AG04450 (cell line): ENCODE measurements around the gene FRMD3. TPM values are rescaled to one million over a fixed set of nuclear protein-coding genes. Genes with fewer than 3 reads are reported as not detected.

ENCODE experiments used
- CTCF ChIA-PET: fragments of 300-600, 350-600 bp; formaldehyde crosslinking; extraction: SDS; loops from one replicate; lab custom pipeline; 2022; ENCODE audit warnings: antibody characterized with exemption, inconsistent platforms; lab: Charles Lee
- POLR2A ChIA-PET: fragments of 350-600 bp; formaldehyde crosslinking; extraction: SDS; loops from one replicate; lab custom pipeline; 2021; ENCODE audit warnings: antibody characterized with exemption, inconsistent platforms; lab: Yijun Ruan, JAX
- DNase-seq: peaks from one replicate; pipeline ENCODE4 v3.0.0-alpha.2; 2011; ENCODE audit warnings: low read depth, low spot score
- H3K27ac ChIP-seq: one replicate; pipeline ENCODE4 v1.5.1; 2012; ENCODE audit warnings: low read depth, low read length, control low read depth
- H3K27me3 ChIP-seq: one replicate; pipeline ENCODE4 v1.6.0; 2012; ENCODE audit warnings: low read length; ENCODE audit not compliant: control insufficient read depth, insufficient read depth
- H3K4me3 ChIP-seq: 2 replicates; pipeline ENCODE4 v1.5.1; 2011; ENCODE audit warnings: mild to moderate bottlenecking, low read depth, low read length, control low read depth
- H3K9me3 ChIP-seq: 2 replicates; pipeline ENCODE4 v1.5.1; 2012; ENCODE audit warnings: low read length; ENCODE audit not compliant: control insufficient read depth, insufficient read depth
- CTCF ChIP-seq: IDR thresholded peaks from 2 replicates; pipeline ENCODE4 v1.5.1; 2011; ENCODE audit warnings: low read depth, low read length, control low read depth, inconsistent platforms
- polyA plus RNA-seq: library from polyadenylated mRNA; depleted of rRNA; stranded (reverse); fragments of >200 nt; gene quantifications from 2 replicates; pipeline ENCODE4 v1.2.3, GENCODE V29; 2011

FRMD3 gene
- polyA plus RNA-seq, 1 experiment, result 0.10 TPM

DNA sequence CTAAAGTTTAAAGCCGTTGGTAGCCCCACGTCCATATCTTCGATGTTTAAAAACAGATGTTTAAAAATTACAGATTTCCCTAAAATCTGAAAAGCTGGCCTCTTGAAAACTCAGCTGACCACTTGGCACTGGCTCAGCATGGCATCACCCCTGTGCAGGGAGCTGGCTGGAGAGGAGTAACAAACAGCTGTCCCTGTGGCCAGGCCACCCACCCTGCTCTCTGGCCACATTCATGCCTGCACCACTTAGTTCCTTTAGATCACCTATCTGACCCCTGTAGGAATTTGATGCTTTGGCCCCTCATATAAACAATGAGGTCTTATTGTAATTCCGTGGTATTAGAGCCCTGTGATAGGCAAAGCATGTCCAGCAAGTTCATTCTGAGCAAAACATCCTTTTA lies 107.5 kb downstream of the FRMD3 start:
- Histone ChIP-seq H3K27ac (no peak overlapping the region), H3K4me3 (no peak overlapping the region), H3K9me3 (no peaks in the 10 kb centered on the region), H3K27me3 (no peaks in the 10 kb centered on the region)
- ChIA-PET POLR2A (no interaction called here), CTCF (no interaction called here)
- TF ChIP-seq CTCF, result no peak
- no peak for DNase-seq

- Histone ChIP-seq H3K27ac (no peak overlapping the region), H3K27me3 (no peaks in the 10 kb centered on the region), H3K4me3 (no peak overlapping the region), H3K9me3 (no peaks in the 10 kb centered on the region)
- no peak for DNase-seq
- POLR2A ChIA-PET, result no interaction called here
- CTCF ChIA-PET, result no interaction called here
- no peak for TF ChIP-seq CTCF
Measured at GRCh38 chr9:83429229-83429628, 109.0 kb downstream of the FRMD3 start.

DNA sequence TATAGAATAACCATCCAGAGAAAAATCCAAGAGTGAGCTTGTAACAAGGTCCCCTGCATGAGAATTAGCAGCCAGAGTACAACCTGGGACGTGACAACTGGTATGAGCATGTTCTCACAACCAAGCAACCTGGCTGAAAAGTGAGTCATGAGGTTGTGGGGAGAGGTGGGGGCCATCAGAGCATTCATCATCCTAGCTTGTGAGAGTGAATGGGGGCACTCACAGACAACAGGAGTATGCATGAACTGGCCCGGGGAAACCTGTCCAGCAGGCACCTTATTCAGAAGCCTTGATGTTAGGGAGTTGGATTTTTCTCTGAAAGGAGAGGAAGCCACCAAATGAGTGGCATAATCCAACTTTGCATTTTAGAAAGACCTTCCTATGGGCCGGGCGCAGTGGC lies 113.0 kb downstream of the FRMD3 start:
- Histone ChIP-seq H3K27me3 (no peaks in the 10 kb centered on the region), H3K4me3 (no peak overlapping the region), H3K27ac (no peak overlapping the region), H3K9me3 (no peaks in the 10 kb centered on the region)
- no peak for DNase-seq
- CTCF ChIA-PET, result no interaction called here
- POLR2A ChIA-PET, result no interaction called here
- no peak for TF ChIP-seq CTCF

GRCh38 chr9:83424831-83425230 lies 113.4 kb downstream of the FRMD3 start:
- Histone ChIP-seq H3K4me3 (no peak overlapping the region), H3K27me3 (no peaks in the 10 kb centered on the region), H3K9me3 (no peaks in the 10 kb centered on the region), H3K27ac (no peak overlapping the region)
- TF ChIP-seq CTCF, result no peak
- CTCF ChIA-PET, result no interaction called here
- no peak for DNase-seq
- POLR2A ChIA-PET, result no interaction called here

- no peak overlapping the region for H3K4me3 ChIP-seq
- ChIA-PET POLR2A (no interaction called here), CTCF (no interaction called here)
- TF ChIP-seq CTCF, result no peak
- DNase-seq, result no peak
- H3K9me3 ChIP-seq, result no peaks in the 10 kb centered on the region
- H3K27ac ChIP-seq, result no peak overlapping the region
- no peaks in the 10 kb centered on the region for H3K27me3 ChIP-seq
Measured at GRCh38 chr9:83423815-83424707, 114.1 kb downstream of the FRMD3 start.
